ENCODE measurements around the gene VASP.

The VASP gene

GRCh38 chr19:45517238-45517637, 10.0 kb downstream of the VASP start:
- no peak for DNase-seq

- no peak for DNase-seq
Measured at GRCh38 chr19:45517641-45518468, 10.6 kb downstream of the VASP start.

- DNase-seq, result no peak
Measured at GRCh38 chr19:45518469-45518826, 11.2 kb downstream of the VASP start.

GRCh38 chr19:45522010-45522941, 15.0 kb downstream of the VASP start:
- no peak for DNase-seq

- peak; percentile 79 to 84 for DNase-seq
Measured at GRCh38 chr19:45523642-45524256, 16.5 kb downstream of the VASP start.

GRCh38 chr19:45524575-45525129, 17.4 kb downstream of the VASP start:
- no peak for DNase-seq

- DNase-seq, result no peak
Measured at GRCh38 chr19:45526143-45526542, 18.9 kb downstream of the VASP start.

GRCh38 chr19:45526971-45527370, 19.7 kb downstream of the VASP start:
- no peak for DNase-seq

- no peak for DNase-seq
Measured at GRCh38 chr19:45527731-45528130, 20.5 kb downstream of the VASP start.

GRCh38 chr19:45528149-45528743, 21.0 kb downstream of the VASP start:
- DNase-seq, result no peak

GRCh38 chr19:45528744-45529419, 21.6 kb downstream of the VASP start:
- DNase-seq, result no peak

- DNase-seq, result no peak
Measured at GRCh38 chr19:45529420-45529785, 22.1 kb downstream of the VASP start.

- no peak for DNase-seq
Measured at GRCh38 chr19:45531349-45531748, 24.1 kb downstream of the VASP start.

GRCh38 chr19:45539459-45539858, 32.2 kb downstream of the VASP start:
- DNase-seq, result no peak

GRCh38 chr19:45542234-45542668, 35.0 kb downstream of the VASP start:
- DNase-seq, result no peak

GRCh38 chr19:45547211-45547770, 40.0 kb downstream of the VASP start:
- no peak for DNase-seq

- no peak for DNase-seq
Measured at GRCh38 chr19:45547965-45548609, 40.8 kb downstream of the VASP start.

- no peak for DNase-seq
Measured at GRCh38 chr19:45553464-45553863, 46.2 kb downstream of the VASP start.

GRCh38 chr19:45554481-45554880, 47.2 kb downstream of the VASP start:
- no peak for DNase-seq

- no peak for DNase-seq
Measured at GRCh38 chr19:45556835-45557234, 49.6 kb downstream of the VASP start.

- DNase-seq, result peak; percentile 66 to 75
Measured at GRCh38 chr19:45558399-45558878, 51.2 kb downstream of the VASP start.

All from AML-193 (cell line).